ENCODE results near the gene TSPAN7. TPM values are rescaled to one million over a fixed set of nuclear protein-coding genes. Genes with fewer than 3 reads are reported as not detected.

The TSPAN7 gene
- total RNA-seq, 1 experiment from 2014 or later: not detected

GRCh38 chrX:38704146-38704882 lies 143.0 kb downstream of the TSPAN7 start:
- intact Hi-C loops (cut with micrococcal nuclease; ENCODE audit: unreplicated experiment): no loop called here
- Histone ChIP-seq H3K27me3 (ENCODE audit: insufficient read depth, low read depth) (no peaks in the 10 kb centered on the region), H3K9me2 (ENCODE audit: insufficient read depth) (no peaks in the 10 kb centered on the region), H3K79me2 (ENCODE audit: low read depth) (no peaks in the 10 kb centered on the region), H3K36me3 (ENCODE audit: low read depth) (no peaks in the 10 kb centered on the region), H4K20me1 (ENCODE audit: insufficient read depth) (no peaks in the 10 kb centered on the region), H3K4me3 (no peak overlapping the region), H3F3A (ENCODE audit: insufficient read depth, low read depth) (no peaks in the 10 kb centered on the region), H3K4me1 (replicated peaks; ENCODE audit: insufficient read depth) (no peaks in the 10 kb centered on the region), H2AFZ (no peak overlapping the region), H3K27ac (no peak overlapping the region), H3K9me3 (ENCODE audit: insufficient read depth, low read depth) (no peaks in the 10 kb centered on the region), H3K4me2 (no peak overlapping the region)
- TF ChIP-seq CTCF (conservative IDR thresholded peaks at IDR 0.05) (no peak), EZH2 (IDR thresholded peaks at IDR 0.05; ENCODE audit: low read depth) (no peak)
- CTCF ChIA-PET: no interaction called here
- BruUV-seq (replicated peaks): no TSS peak
- POLR2A ChIA-PET (ENCODE audit: unreplicated experiment): no interaction called here
- DNase-seq: no peak

- Histone ChIP-seq H3K4me2 (no peak overlapping the region), H2AFZ (no peak overlapping the region), H3K27ac (no peak overlapping the region), H3K79me2 (ENCODE audit: low read depth) (no peaks in the 10 kb centered on the region), H3K9me3 (ENCODE audit: insufficient read depth, low read depth) (no peaks in the 10 kb centered on the region), H3K4me3 (no peak overlapping the region), H3K4me1 (replicated peaks; ENCODE audit: insufficient read depth) (no peaks in the 10 kb centered on the region), H3K9me2 (ENCODE audit: insufficient read depth) (no peaks in the 10 kb centered on the region), H3K27me3 (ENCODE audit: insufficient read depth, low read depth) (no peaks in the 10 kb centered on the region), H4K20me1 (ENCODE audit: insufficient read depth) (no peaks in the 10 kb centered on the region), H3K36me3 (ENCODE audit: low read depth) (no peaks in the 10 kb centered on the region), H3F3A (ENCODE audit: insufficient read depth, low read depth) (no peaks in the 10 kb centered on the region)
- intact Hi-C loops (cut with micrococcal nuclease; ENCODE audit: unreplicated experiment): no loop called here
- CTCF ChIA-PET: no interaction called here
- POLR2A ChIA-PET (ENCODE audit: unreplicated experiment): no interaction called here
- TF ChIP-seq EZH2 (IDR thresholded peaks at IDR 0.05; ENCODE audit: low read depth): no peak
- no peak for TF ChIP-seq CTCF (conservative IDR thresholded peaks at IDR 0.05)
- no peak for DNase-seq
- BruUV-seq (replicated peaks): no TSS peak
Observed at GRCh38 chrX:38717871-38718270, 156.5 kb downstream of the TSPAN7 start.

- intact Hi-C loops (cut with micrococcal nuclease; ENCODE audit: unreplicated experiment): no loop called here
- no TSS peak for BruUV-seq (replicated peaks)
Observed at GRCh38 chrX:38718311-38718710, 157.0 kb downstream of the TSPAN7 start.

More at GRCh38 chrX:38718311-38718710, 157.0 kb downstream of the TSPAN7 start:
- Histone ChIP-seq H3K9me2 (ENCODE audit: insufficient read depth) (no peaks in the 10 kb centered on the region), H3K4me1 (replicated peaks; ENCODE audit: insufficient read depth) (no peaks in the 10 kb centered on the region), H3K27me3 (ENCODE audit: insufficient read depth, low read depth) (no peaks in the 10 kb centered on the region), H3K9me3 (ENCODE audit: insufficient read depth, low read depth) (no peaks in the 10 kb centered on the region), H3F3A (ENCODE audit: insufficient read depth, low read depth) (no peaks in the 10 kb centered on the region), H3K4me2 (no peak overlapping the region), H2AFZ (no peak overlapping the region), H3K4me3 (no peak overlapping the region), H3K79me2 (ENCODE audit: low read depth) (no peaks in the 10 kb centered on the region), H3K36me3 (ENCODE audit: low read depth) (no peaks in the 10 kb centered on the region), H3K27ac (no peak overlapping the region), H4K20me1 (ENCODE audit: insufficient read depth) (no peaks in the 10 kb centered on the region)
- ChIA-PET CTCF (no interaction called here), POLR2A (ENCODE audit: unreplicated experiment) (no interaction called here)
- DNase-seq: no peak
- TF ChIP-seq EZH2 (IDR thresholded peaks at IDR 0.05; ENCODE audit: low read depth) (no peak), CTCF (conservative IDR thresholded peaks at IDR 0.05) (no peak)
